Bronchial epithelial cell (primary cell): ENCODE results near the gene UBE2F. TPM values are rescaled to one million over a fixed set of nuclear protein-coding genes. Genes with fewer than 3 reads are reported as not detected.

Experiments used
- DNase-seq: peaks from one replicate; pipeline ENCODE4 v3.0.0-alpha.2; 2010; ENCODE audit warnings: low read depth
- FAIRE-seq: peaks from 2 replicates; lab custom pipeline; 2011; peaks lifted over from hg19 to GRCh38; lab: Jason Lieb, UNC
- H3K27me3 ChIP-seq: 2 replicates; pipeline ENCODE4 v1.5.1; 2011; ENCODE audit warnings: low read length; ENCODE audit not compliant: control insufficient read depth, insufficient read depth
- H3K36me3 ChIP-seq: 2 replicates; pipeline ENCODE4 v1.5.1; 2011; ENCODE audit warnings: low read length; ENCODE audit not compliant: control insufficient read depth, insufficient read depth
- H3K4me3 ChIP-seq: 2 replicates; pipeline ENCODE4 v1.5.1; 2011; ENCODE audit warnings: mild to moderate bottlenecking, low read depth, low read length, control low read depth
- CTCF ChIP-seq: IDR thresholded peaks from 2 replicates; pipeline ENCODE4 v1.5.1; 2011; ENCODE audit warnings: mild to moderate bottlenecking, moderate library complexity, low read length, control low read depth, inconsistent platforms; ENCODE audit not compliant: insufficient read depth, severe bottlenecking
- total RNA-seq: library from RNA; depleted of rRNA; stranded (reverse); fragments of >200 nt; gene quantifications from 2 replicates; pipeline ENCODE4 v1.2.1, GENCODE V29; 2014

Gene UBE2F
- total RNA-seq, 1 donor from 2014 or later: 64.0 TPM

- peak; percentile 80 for DNase-seq
- Histone ChIP-seq H3K4me3 (no peak overlapping the region), H3K36me3 (no peaks in the 10 kb centered on the region), H3K27me3 (no peaks in the 10 kb centered on the region)
- FAIRE-seq: peak; percentile 43
- no peak for TF ChIP-seq CTCF
These were observed 44.0 kb upstream of the UBE2F start for GRCh38 chr2:237922641-237923361.

GRCh38 chr2:237923481-237924163 is 43.2 kb upstream of the UBE2F start:
- Histone ChIP-seq H3K36me3 (no peaks in the 10 kb centered on the region), H3K27me3 (no peaks in the 10 kb centered on the region), H3K4me3 (no peak overlapping the region)
- TF ChIP-seq CTCF: peak; percentile 85
- FAIRE-seq (no peak), DNase-seq (no peak)

GRCh38 chr2:237924164-237924534 is 42.7 kb upstream of the UBE2F start:
- no peak for FAIRE-seq
- no peak for DNase-seq
- no peaks in the 10 kb centered on the region for H3K27me3 ChIP-seq
- TF ChIP-seq CTCF: no peak
- no peak overlapping the region for H3K4me3 ChIP-seq
- no peaks in the 10 kb centered on the region for H3K36me3 ChIP-seq

GRCh38 chr2:237927135-237927534 is 39.7 kb upstream of the UBE2F start:
- no peaks in the 10 kb centered on the region for H3K36me3 ChIP-seq

GRCh38 chr2:237927986-237928385 is 38.8 kb upstream of the UBE2F start:
- DNase-seq (no peak), FAIRE-seq (no peak)
- H3K27me3 ChIP-seq: no peaks in the 10 kb centered on the region
- H3K4me3 ChIP-seq: no peak overlapping the region
- TF ChIP-seq CTCF: no peak
- no peaks in the 10 kb centered on the region for H3K36me3 ChIP-seq

More at GRCh38 chr2:237927135-237927534, 39.7 kb upstream of the UBE2F start:
- TF ChIP-seq CTCF: no peak
- no peak overlapping the region for H3K4me3 ChIP-seq
- DNase-seq (no peak), FAIRE-seq (no peak)
- H3K27me3 ChIP-seq: no peaks in the 10 kb centered on the region
